ENCODE data around the gene ODAD2.
"Not testable (repeated sequence)": the region's sequence is repeated elsewhere in the genome, so short reads cannot be mapped to it uniquely, and the experiment has no call there.

The ODAD2 gene

DNA sequence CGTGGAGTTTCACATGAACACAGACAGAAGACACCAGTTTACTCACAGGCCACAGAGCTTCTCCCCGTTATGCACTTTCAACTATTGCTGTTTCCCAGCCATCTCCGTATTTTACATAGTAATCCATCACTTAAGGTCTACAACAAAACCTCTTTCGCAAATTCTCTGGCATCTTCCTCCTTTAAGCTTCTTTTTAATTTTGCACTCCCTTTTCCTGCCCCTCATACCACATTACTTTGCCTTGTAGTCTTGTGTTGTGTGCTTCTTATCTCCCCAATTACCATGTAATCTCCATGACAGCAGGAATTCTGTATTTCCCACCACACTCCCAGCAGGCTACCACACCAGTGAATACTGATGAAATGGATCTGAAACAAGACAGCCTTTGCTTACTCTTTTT is 87.3 kb downstream of the ODAD2 start:
- Histone ChIP-seq H3K27me3 (ENCODE audit: insufficient read depth, poor library complexity, severe bottlenecking) (no peaks in the 10 kb centered on the region), H3K4me3 (replicated peaks; ENCODE audit: insufficient read depth, low read length) (no peak overlapping the region), H3K27ac (replicated peaks) (no peak overlapping the region)
- no peak for TF ChIP-seq POLR2AphosphoS5 (IDR thresholded peaks at IDR 0.05; ENCODE audit: low read depth)
- no peak for TF ChIP-seq SPI1 (IDR thresholded peaks at IDR 0.05; ENCODE audit: borderline replicate concordance, low read depth)
- TF ChIP-seq, protein P1, sequence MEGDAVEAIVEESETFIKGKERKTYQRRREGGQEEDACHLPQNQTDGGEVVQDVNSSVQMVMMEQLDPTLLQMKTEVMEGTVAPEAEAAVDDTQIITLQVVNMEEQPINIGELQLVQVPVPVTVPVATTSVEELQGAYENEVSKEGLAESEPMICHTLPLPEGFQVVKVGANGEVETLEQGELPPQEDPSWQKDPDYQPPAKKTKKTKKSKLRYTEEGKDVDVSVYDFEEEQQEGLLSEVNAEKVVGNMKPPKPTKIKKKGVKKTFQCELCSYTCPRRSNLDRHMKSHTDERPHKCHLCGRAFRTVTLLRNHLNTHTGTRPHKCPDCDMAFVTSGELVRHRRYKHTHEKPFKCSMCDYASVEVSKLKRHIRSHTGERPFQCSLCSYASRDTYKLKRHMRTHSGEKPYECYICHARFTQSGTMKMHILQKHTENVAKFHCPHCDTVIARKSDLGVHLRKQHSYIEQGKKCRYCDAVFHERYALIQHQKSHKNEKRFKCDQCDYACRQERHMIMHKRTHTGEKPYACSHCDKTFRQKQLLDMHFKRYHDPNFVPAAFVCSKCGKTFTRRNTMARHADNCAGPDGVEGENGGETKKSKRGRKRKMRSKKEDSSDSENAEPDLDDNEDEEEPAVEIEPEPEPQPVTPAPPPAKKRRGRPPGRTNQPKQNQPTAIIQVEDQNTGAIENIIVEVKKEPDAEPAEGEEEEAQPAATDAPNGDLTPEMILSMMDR (IDR thresholded peaks at IDR 0.05; ENCODE audit: insufficient read depth, low read length), result no peak
- TF ChIP-seq GABPA (IDR thresholded peaks at IDR 0.05; ENCODE audit: low read depth), result no peak
- TF ChIP-seq, protein P2, sequence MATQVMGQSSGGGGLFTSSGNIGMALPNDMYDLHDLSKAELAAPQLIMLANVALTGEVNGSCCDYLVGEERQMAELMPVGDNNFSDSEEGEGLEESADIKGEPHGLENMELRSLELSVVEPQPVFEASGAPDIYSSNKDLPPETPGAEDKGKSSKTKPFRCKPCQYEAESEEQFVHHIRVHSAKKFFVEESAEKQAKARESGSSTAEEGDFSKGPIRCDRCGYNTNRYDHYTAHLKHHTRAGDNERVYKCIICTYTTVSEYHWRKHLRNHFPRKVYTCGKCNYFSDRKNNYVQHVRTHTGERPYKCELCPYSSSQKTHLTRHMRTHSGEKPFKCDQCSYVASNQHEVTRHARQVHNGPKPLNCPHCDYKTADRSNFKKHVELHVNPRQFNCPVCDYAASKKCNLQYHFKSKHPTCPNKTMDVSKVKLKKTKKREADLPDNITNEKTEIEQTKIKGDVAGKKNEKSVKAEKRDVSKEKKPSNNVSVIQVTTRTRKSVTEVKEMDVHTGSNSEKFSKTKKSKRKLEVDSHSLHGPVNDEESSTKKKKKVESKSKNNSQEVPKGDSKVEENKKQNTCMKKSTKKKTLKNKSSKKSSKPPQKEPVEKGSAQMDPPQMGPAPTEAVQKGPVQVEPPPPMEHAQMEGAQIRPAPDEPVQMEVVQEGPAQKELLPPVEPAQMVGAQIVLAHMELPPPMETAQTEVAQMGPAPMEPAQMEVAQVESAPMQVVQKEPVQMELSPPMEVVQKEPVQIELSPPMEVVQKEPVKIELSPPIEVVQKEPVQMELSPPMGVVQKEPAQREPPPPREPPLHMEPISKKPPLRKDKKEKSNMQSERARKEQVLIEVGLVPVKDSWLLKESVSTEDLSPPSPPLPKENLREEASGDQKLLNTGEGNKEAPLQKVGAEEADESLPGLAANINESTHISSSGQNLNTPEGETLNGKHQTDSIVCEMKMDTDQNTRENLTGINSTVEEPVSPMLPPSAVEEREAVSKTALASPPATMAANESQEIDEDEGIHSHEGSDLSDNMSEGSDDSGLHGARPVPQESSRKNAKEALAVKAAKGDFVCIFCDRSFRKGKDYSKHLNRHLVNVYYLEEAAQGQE (IDR thresholded peaks at IDR 0.05; ENCODE audit: insufficient replicate concordance, low read depth), result no peak
- DNase-seq (ENCODE audit: low read depth in 1 of 2, low spot score in 1 of 2), result no peak

DNA sequence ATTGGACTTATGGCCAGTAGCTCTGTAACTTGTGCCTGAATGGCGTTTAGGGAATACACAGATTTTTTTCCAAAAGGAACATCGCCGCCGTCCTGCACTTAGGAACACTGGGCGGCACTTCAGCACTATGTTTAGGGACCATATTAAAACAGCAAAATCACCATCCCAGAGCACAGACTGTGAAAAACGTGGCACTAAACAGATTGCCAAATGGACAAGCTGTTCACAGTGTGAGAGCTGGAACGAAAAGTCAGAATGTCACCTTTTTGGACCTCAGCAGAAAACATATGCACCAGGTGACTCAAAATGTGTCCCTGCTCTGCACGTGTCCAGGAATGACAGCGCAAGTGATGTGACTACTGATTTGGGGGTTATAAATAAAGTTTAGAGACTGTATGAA is 87.9 kb downstream of the ODAD2 start:
- Histone ChIP-seq H3K4me3 (replicated peaks; ENCODE audit: insufficient read depth, low read length) (no peak overlapping the region), H3K27me3 (ENCODE audit: insufficient read depth, poor library complexity, severe bottlenecking) (no peaks in the 10 kb centered on the region), H3K27ac (replicated peaks) (no peak overlapping the region)
- no peak for DNase-seq (ENCODE audit: low read depth in 1 of 2, low spot score in 1 of 2)
- no peak for TF ChIP-seq SPI1 (IDR thresholded peaks at IDR 0.05; ENCODE audit: borderline replicate concordance, low read depth)
- TF ChIP-seq GABPA (IDR thresholded peaks at IDR 0.05; ENCODE audit: low read depth), result no peak
- TF ChIP-seq, protein P2 (IDR thresholded peaks at IDR 0.05; ENCODE audit: insufficient replicate concordance, low read depth), result no peak
- TF ChIP-seq POLR2AphosphoS5 (IDR thresholded peaks at IDR 0.05; ENCODE audit: low read depth), result no peak
- TF ChIP-seq, protein P1 (IDR thresholded peaks at IDR 0.05; ENCODE audit: insufficient read depth, low read length), result no peak

DNA sequence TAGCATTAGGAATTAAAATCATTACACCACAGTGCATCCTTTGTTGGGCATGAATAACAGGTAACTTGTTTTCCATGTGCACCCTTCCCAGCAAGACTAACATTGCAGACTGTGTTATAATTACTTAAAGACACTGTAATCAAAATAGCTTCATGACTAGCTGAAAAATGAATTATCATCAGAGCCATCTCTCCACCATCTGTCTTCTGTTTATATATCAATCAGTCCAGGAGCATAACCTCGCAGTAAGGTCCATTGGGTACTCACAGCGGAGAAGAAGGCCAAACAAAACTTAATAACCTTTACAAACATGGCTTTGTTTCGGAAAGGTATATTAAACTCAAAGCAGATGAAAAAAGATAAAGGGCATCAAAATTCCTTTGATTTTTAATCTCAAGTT is 90.6 kb downstream of the ODAD2 start:
- no peak for TF ChIP-seq POLR2AphosphoS5 (IDR thresholded peaks at IDR 0.05; ENCODE audit: low read depth)
- TF ChIP-seq, protein P1 (IDR thresholded peaks at IDR 0.05; ENCODE audit: insufficient read depth, low read length), result no peak
- TF ChIP-seq SPI1 (IDR thresholded peaks at IDR 0.05; ENCODE audit: borderline replicate concordance, low read depth), result no peak
- TF ChIP-seq GABPA (IDR thresholded peaks at IDR 0.05; ENCODE audit: low read depth), result no peak
- TF ChIP-seq, protein P2 (IDR thresholded peaks at IDR 0.05; ENCODE audit: insufficient replicate concordance, low read depth), result no peak
- DNase-seq (ENCODE audit: low read depth in 1 of 2, low spot score in 1 of 2), result no peak
- H3K4me3 ChIP-seq (replicated peaks; ENCODE audit: insufficient read depth, low read length), result no peak overlapping the region
- H3K27ac ChIP-seq (replicated peaks), result no peak overlapping the region
- H3K27me3 ChIP-seq (ENCODE audit: insufficient read depth, poor library complexity, severe bottlenecking), result no peaks in the 10 kb centered on the region

DNA sequence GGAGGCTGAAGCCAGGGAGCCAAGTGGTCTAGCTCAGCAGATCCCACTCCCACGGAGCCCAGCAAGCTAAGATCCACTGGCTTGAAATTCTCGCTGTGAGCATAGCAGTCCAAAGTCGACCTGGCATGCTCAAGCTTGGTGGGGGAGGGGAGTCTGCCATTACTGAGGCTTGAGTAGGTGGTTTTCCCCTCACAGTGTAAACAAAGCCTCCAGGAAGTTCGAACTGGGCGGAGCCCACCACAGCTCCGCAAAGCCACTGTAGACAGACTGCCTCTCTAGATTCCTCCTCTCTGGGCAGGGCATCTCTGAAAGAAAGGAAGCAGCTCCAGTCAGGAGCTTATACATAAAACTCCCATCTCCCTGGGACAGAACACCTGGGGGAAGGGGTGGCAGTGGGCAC is 99.4 kb downstream of the ODAD2 start:
- not testable (repeated sequence) for H3K27me3 ChIP-seq (ENCODE audit: insufficient read depth, poor library complexity, severe bottlenecking)

More for the DNA sequence above, 99.4 kb downstream of the ODAD2 start:
- H3K4me3 ChIP-seq (replicated peaks; ENCODE audit: insufficient read depth, low read length); H3K27ac ChIP-seq (replicated peaks); DNase-seq (ENCODE audit: low read depth in 1 of 2, low spot score in 1 of 2): not testable (repeated sequence)
